Endothelial cell of umbilical vein (primary cell): ENCODE results near the gene PLEKHF1. TPM values are rescaled to one million over a fixed set of nuclear protein-coding genes. Genes with fewer than 3 reads are reported as not detected.

Experiments used
- BruUV-seq: library from RNA; stranded (reverse); fragments of 400-500 nt; replicated peaks from 2 replicates; lab custom pipeline; 2021; lab: Mats Ljungman, UMichigan
- CTCF ChIA-PET: fragments of 300-600, 350-600 bp; sonication (Branson Sonifier 250); formaldehyde crosslinking; loops from one replicate; lab custom pipeline; 2021; ENCODE audit warnings: antibody characterized with exemption, inconsistent platforms; lab: Charles Lee
- POLR2A ChIA-PET: fragments of 300-600, 350-600 bp; sonication (Branson Sonifier 250); formaldehyde crosslinking; loops from one replicate; lab custom pipeline; 2021; ENCODE audit warnings: antibody characterized with exemption, inconsistent platforms; lab: Charles Lee
- DNase-seq: peaks from one replicate; pipeline ENCODE4 v3.0.0-alpha.2; 2011; ENCODE audit warnings: low read depth, low spot score
- FAIRE-seq: peaks from 2 replicates; lab custom pipeline; 2011; peaks lifted over from hg19 to GRCh38; lab: Jason Lieb, UNC
- H2AFZ ChIP-seq: 2 replicates; pipeline ENCODE4 v1.6.0; 2012; ENCODE audit warnings: low read depth, low read length, control low read depth, inconsistent platforms
- H3K27ac ChIP-seq: 2 replicates; pipeline ENCODE4 v1.5.1; 2011; ENCODE audit warnings: low read depth, mild to moderate bottlenecking, control low read depth, low read length, moderate library complexity; ENCODE audit not compliant: insufficient read depth
- H3K27me3 ChIP-seq, 2 experiments: 2 replicates each; pipeline versions ENCODE4 v1.6.0 to v1.6.1; 2011; ENCODE audit warnings: low read length in 2 of 2, mixed read lengths in 1 of 2; ENCODE audit not compliant: control insufficient read depth in 2 of 2, insufficient read depth in 2 of 2
- H3K36me3 ChIP-seq, 2 experiments: 2 replicates in 1 of 2; 3 replicates in 1 of 2; pipeline ENCODE4 v1.5.1; 2011; ENCODE audit warnings: low read length in 2 of 2, mild to moderate bottlenecking in 1 of 2, moderate library complexity in 1 of 2; ENCODE audit not compliant: control insufficient read depth in 2 of 2, insufficient read depth in 2 of 2; ENCODE audit errors: extremely low read depth in 1 of 2
- H3K4me1 ChIP-seq: 3 replicates; pipeline ENCODE4 v1.5.1; 2011; ENCODE audit warnings: mild to moderate bottlenecking, low read length; ENCODE audit not compliant: control insufficient read depth, insufficient read depth; ENCODE audit errors: extremely low read depth
- H3K4me2 ChIP-seq: 2 replicates; pipeline ENCODE4 v1.6.1; 2011; ENCODE audit warnings: low read length, control low read depth, mixed read lengths; ENCODE audit not compliant: insufficient read depth
- H3K4me3 ChIP-seq, 3 experiments: fragments of 200-600 bp in 1 of 3; sonication (generic), shearing (Covaris generic) in 1 of 3; replicated peaks in 1 of 3; 2 replicates each; pipeline ENCODE4 v1.5.1; 2011 to 2016; ENCODE audit warnings: control low read depth in 3 of 3, low read length in 3 of 3, mild to moderate bottlenecking in 2 of 3, inconsistent platforms in 1 of 3, low read depth in 1 of 3, moderate library complexity in 1 of 3; ENCODE audit not compliant: insufficient read depth in 1 of 3
- H3K79me2 ChIP-seq: 2 replicates; pipeline ENCODE4 v1.6.0; 2012; ENCODE audit warnings: low read length, inconsistent platforms; ENCODE audit not compliant: control insufficient read depth, insufficient read depth
- H3K9ac ChIP-seq: replicated peaks from 2 replicates; pipeline ENCODE3; 2011; ENCODE audit warnings: low read length, control low read depth; ENCODE audit not compliant: insufficient read depth; ENCODE audit errors: extremely low read depth
- H3K9me1 ChIP-seq: replicated peaks from 3 replicates; pipeline ENCODE4 v1.6.0; 2011; ENCODE audit warnings: mild to moderate bottlenecking, low read length; ENCODE audit not compliant: control insufficient read depth, insufficient read depth; ENCODE audit errors: extremely low read depth
- H3K9me3 ChIP-seq: replicated peaks from 2 replicates; pipeline ENCODE4 v1.5.1; 2012; ENCODE audit warnings: low read length, inconsistent platforms; ENCODE audit not compliant: control insufficient read depth, insufficient read depth
- H4K20me1 ChIP-seq: replicated peaks from 2 replicates; pipeline ENCODE3; 2011; ENCODE audit warnings: mild to moderate bottlenecking, low read length; ENCODE audit not compliant: control insufficient read depth, insufficient read depth; ENCODE audit errors: extremely low read depth
- EZH2 ChIP-seq: IDR thresholded peaks from 2 replicates; pipeline ENCODE4 v1.6.1; 2012; ENCODE audit warnings: borderline replicate concordance, low read depth, mild to moderate bottlenecking, moderate library complexity, low read length, inconsistent platforms; ENCODE audit not compliant: severe bottlenecking
- FOS ChIP-seq: IDR thresholded peaks from 2 replicates; pipeline ENCODE4 v1.6.1; 2011; ENCODE audit warnings: mild to moderate bottlenecking, low read length, moderate library complexity, borderline replicate concordance; ENCODE audit not compliant: insufficient read depth
- GATA2 ChIP-seq: IDR thresholded peaks from 2 replicates; pipeline ENCODE4 v1.7.0; 2011; ENCODE audit warnings: low read depth, mild to moderate bottlenecking, moderate library complexity, mixed read lengths, low read length; ENCODE audit not compliant: insufficient read length, insufficient read depth
- JUN ChIP-seq: IDR thresholded peaks from 2 replicates; pipeline ENCODE4 v1.6.1; 2011; ENCODE audit warnings: borderline replicate concordance, low read depth; ENCODE audit not compliant: insufficient read length, insufficient read depth
- MYC ChIP-seq: IDR thresholded peaks from one replicate; pipeline ENCODE4 v1.6.1; 2011; ENCODE audit warnings: mild to moderate bottlenecking, low read depth, low read length
- POLR2A ChIP-seq: IDR thresholded peaks from 2 replicates; pipeline ENCODE4 v1.6.1; 2012; ENCODE audit warnings: low read depth, mild to moderate bottlenecking, control low read depth, low read length
- POLR2AphosphoS5 ChIP-seq: IDR thresholded peaks from 2 replicates; pipeline ENCODE4 v1.6.1; 2012; ENCODE audit warnings: low read depth, mild to moderate bottlenecking, control low read depth, low read length, moderate library complexity; ENCODE audit not compliant: insufficient read depth
- dilution Hi-C: fragments of 300-500 bp; cut with MboI; formaldehyde crosslinking; loops from one replicate; pipeline ENCODE4 v1.15.0; 2019; ENCODE audit warnings: low sequenced_read_pairs; ENCODE audit not compliant: extremely low pct_ligation_motif_present
- intact Hi-C: fragments of 100-400 bp; cut with micrococcal nuclease; formaldehyde crosslinking; loops from one replicate; pipeline ENCODE4 v1.10.0; 2022
- polyA plus RNA-seq, 4 experiments: library from polyadenylated mRNA; depleted of rRNA in 3 of 4; stranded (reverse) in 3 of 4; unstranded in 1 of 4; fragments of >200 nt; gene quantifications; 2 replicates each; pipeline versions ENCODE4 v1.2.1 to v1.2.3, GENCODE V29; 2011 to 2012; ENCODE audit warnings: missing spikeins in 1 of 4
- total RNA-seq: library from RNA; stranded (reverse); gene quantifications from 2 replicates; pipeline ENCODE4 v1.2.3, GENCODE V29; 2021
- TF ChIP-seq, protein P1 (sequence below): IDR thresholded peaks from 2 replicates; pipeline ENCODE4 v1.6.1; 2011; ENCODE audit not compliant: insufficient read depth, insufficient read length
- TF ChIP-seq, protein P2 (sequence below), 2 donors: IDR thresholded peaks; 1 replicate in 1 of 2; 2 replicates in 1 of 2; pipeline ENCODE4 v1.5.1; 2011; ENCODE audit warnings: low read length in 2 of 2, mild to moderate bottlenecking in 2 of 2, moderate library complexity in 2 of 2, control low read depth in 1 of 2, inconsistent platforms in 1 of 2, low read depth in 1 of 2; ENCODE audit not compliant: insufficient read depth in 1 of 2; ENCODE audit errors: extremely low read depth in 1 of 2

Gene PLEKHF1
- total and polyA plus RNA-seq, 2 donors (not counting 3 experiments of a cell fraction or from before 2014, with no cell fraction given), result 5.5 TPM

DNA sequence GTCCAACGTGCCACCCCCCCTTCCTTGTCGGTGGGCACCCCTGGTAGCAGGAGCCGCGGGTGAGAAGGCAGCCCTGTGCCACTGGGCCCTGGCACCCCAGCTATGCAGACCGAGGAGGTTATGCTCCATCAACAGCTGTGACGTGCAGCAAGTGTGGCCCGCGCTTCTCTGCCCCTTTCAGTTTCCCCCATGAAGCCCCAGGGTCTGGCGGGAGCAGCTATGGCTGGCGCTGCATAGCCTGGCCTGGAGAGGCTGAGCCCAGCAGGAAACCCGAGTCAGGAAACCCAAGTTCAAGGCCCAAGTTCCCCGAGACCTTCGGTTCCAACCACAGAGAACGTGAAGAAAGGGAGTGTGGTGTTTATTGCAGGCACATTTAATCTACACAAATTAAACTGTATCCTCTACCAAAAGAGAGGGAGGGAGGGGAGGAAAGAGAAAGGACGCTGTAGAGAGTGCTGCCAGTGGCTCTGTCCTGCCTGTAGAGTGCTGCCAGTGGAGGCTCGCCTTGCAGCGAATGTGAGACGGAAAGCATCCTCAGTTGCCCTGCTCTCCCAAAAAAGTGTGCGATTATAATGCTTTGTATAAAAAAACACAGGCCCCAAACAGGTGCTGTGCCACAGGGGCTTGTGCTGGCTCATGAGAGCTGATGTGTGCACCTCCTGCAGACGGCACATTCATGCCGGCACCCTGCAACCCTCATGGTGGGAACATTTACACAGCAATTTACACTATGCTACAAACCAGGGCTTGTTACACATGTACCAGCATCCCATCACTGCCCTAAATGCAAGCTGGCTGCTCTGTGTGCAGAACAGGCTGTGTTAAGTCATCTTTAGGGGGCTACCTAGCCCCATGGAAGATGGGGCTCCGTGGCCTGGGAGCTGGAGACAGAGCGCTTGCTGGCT lies 42.8 kb upstream of the PLEKHF1 start:
- H3K4me2 ChIP-seq, result no peak overlapping the region
- no peaks in the 10 kb centered on the region for H4K20me1 ChIP-seq
- ChIA-PET CTCF (interaction anchor here (0.9 to 1.1 kb wide), 2 partner anchors 12 to 94 kb away, joined by 3 read pairs; no protein-coding TSS in a partner anchor), POLR2A (no interaction called here)
- H3K9me3 ChIP-seq, result no peaks in the 10 kb centered on the region
- no peak overlapping the region for H3K9ac ChIP-seq
- no TSS peak for BruUV-seq
- no peaks in the 10 kb centered on the region for H3K9me1 ChIP-seq
- TF ChIP-seq FOS, result no peak
- no peak for TF ChIP-seq POLR2A
- no peak for TF ChIP-seq POLR2AphosphoS5
- no peak for TF ChIP-seq GATA2
- TF ChIP-seq MYC, result no peak
- TF ChIP-seq JUN, result no peak
- no peak for TF ChIP-seq EZH2
- TF ChIP-seq, protein P1, sequence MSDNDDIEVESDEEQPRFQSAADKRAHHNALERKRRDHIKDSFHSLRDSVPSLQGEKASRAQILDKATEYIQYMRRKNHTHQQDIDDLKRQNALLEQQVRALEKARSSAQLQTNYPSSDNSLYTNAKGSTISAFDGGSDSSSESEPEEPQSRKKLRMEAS, result no peak
- TF ChIP-seq, protein P2, sequence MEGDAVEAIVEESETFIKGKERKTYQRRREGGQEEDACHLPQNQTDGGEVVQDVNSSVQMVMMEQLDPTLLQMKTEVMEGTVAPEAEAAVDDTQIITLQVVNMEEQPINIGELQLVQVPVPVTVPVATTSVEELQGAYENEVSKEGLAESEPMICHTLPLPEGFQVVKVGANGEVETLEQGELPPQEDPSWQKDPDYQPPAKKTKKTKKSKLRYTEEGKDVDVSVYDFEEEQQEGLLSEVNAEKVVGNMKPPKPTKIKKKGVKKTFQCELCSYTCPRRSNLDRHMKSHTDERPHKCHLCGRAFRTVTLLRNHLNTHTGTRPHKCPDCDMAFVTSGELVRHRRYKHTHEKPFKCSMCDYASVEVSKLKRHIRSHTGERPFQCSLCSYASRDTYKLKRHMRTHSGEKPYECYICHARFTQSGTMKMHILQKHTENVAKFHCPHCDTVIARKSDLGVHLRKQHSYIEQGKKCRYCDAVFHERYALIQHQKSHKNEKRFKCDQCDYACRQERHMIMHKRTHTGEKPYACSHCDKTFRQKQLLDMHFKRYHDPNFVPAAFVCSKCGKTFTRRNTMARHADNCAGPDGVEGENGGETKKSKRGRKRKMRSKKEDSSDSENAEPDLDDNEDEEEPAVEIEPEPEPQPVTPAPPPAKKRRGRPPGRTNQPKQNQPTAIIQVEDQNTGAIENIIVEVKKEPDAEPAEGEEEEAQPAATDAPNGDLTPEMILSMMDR (IDR thresholded peaks at IDR 0.05; ENCODE audit: extremely low read depth in 1 of 2, insufficient read depth in 1 of 2, low read depth in 1 of 2, low read length in 2 of 2), result no peak
- H2AFZ ChIP-seq, result no peak overlapping the region
- no peaks in the 10 kb centered on the region for H3K27me3 ChIP-seq
- no peaks in the 10 kb centered on the region for H3K36me3 ChIP-seq
- dilution Hi-C loops, result no loop called here
- FAIRE-seq (no peak), DNase-seq (no peak)
- no peaks in the 10 kb centered on the region for H3K4me1 ChIP-seq
- intact Hi-C loops, result no loop called here
- no peak overlapping the region for H3K27ac ChIP-seq
- no peaks in the 10 kb centered on the region for H3K79me2 ChIP-seq
- H3K4me3 ChIP-seq, result no peak overlapping the region
